Duodenal mucosa (tissue), 2 donors: ENCODE results near the gene CBFB.
"Not testable (repeated sequence)": the region's sequence is repeated elsewhere in the genome, so short reads cannot be mapped to it uniquely, and the experiment has no call there.

Source experiments
- H3K27ac ChIP-seq: one replicate; pipeline ENCODE4 v1.7.0; 2013; ENCODE audit warnings: low read depth, low read length
- H3K27me3 ChIP-seq, 2 donors: one replicate each; pipeline ENCODE4 v1.7.0; 2013; ENCODE audit warnings: low read length in 2 of 2, control low read depth in 1 of 2; ENCODE audit not compliant: insufficient read depth in 2 of 2, control insufficient read depth in 1 of 2
- H3K36me3 ChIP-seq, 2 donors: one replicate each; pipeline ENCODE4 v1.7.0; 2013; ENCODE audit warnings: low read length in 2 of 2, control low read depth in 1 of 2; ENCODE audit not compliant: insufficient read depth in 2 of 2, control insufficient read depth in 1 of 2
- H3K4me1 ChIP-seq, 2 donors: one replicate each; pipeline ENCODE4 v1.7.0; 2013; ENCODE audit warnings: low read length in 2 of 2, control low read depth in 1 of 2; ENCODE audit not compliant: insufficient read depth in 2 of 2, control insufficient read depth in 1 of 2
- H3K4me3 ChIP-seq, 2 donors: one replicate each; pipeline ENCODE4 v1.7.0; 2013; ENCODE audit warnings: low read length in 2 of 2, low read depth in 1 of 2
- H3K9ac ChIP-seq, 2 donors: one replicate each; pipeline ENCODE4 v1.7.0; 2013; ENCODE audit warnings: low read length in 2 of 2, low read depth in 1 of 2
- H3K9me3 ChIP-seq, 2 donors: one replicate each; pipeline ENCODE4 v1.7.0; 2013; ENCODE audit warnings: low read length in 2 of 2, control low read depth in 1 of 2; ENCODE audit not compliant: control insufficient read depth in 1 of 2

CBFB gene

GRCh38 chr16:67040166-67040565 is 11.2 kb downstream of the CBFB start:
- Histone ChIP-seq H3K4me3 (no peak overlapping the region), H3K27me3 (no peaks in the 10 kb centered on the region), H3K27ac (no peak overlapping the region), H3K36me3 (peaks cover 0 to 29% of the 10 kb centered on the region in 2 donors), H3K9ac (no peak overlapping the region), H3K4me1 (no peaks in the 10 kb centered on the region), H3K9me3 (no peaks in the 10 kb centered on the region)

- H3K27ac ChIP-seq, result no peak overlapping the region
- H3K4me3 ChIP-seq, result no peak overlapping the region
- H3K4me1 ChIP-seq, result no peaks in the 10 kb centered on the region
- no peaks in the 10 kb centered on the region for H3K27me3 ChIP-seq
- H3K36me3 ChIP-seq, result peaks cover 0 to 29% of the 10 kb centered on the region in 2 donors
- H3K9ac ChIP-seq, result no peak overlapping the region
- H3K9me3 ChIP-seq, result no peaks in the 10 kb centered on the region
These were observed 12.0 kb downstream of the CBFB start for GRCh38 chr16:67040906-67041305.

GRCh38 chr16:67041520-67041919 is 12.6 kb downstream of the CBFB start:
- peaks cover 0 to 29% of the 10 kb centered on the region in 2 donors for H3K36me3 ChIP-seq

GRCh38 chr16:67043420-67043819 is 14.5 kb downstream of the CBFB start:
- Histone ChIP-seq H3K4me3 (no peak overlapping the region), H3K4me1 (no peaks in the 10 kb centered on the region), H3K9ac (no peak overlapping the region), H3K27ac (no peak overlapping the region), H3K27me3 (no peaks in the 10 kb centered on the region), H3K9me3 (no peaks in the 10 kb centered on the region), H3K36me3 (peaks cover 0 to 29% of the 10 kb centered on the region in 2 donors)

More at GRCh38 chr16:67041520-67041919, 12.6 kb downstream of the CBFB start:
- not testable (repeated sequence) for H3K27me3 ChIP-seq, H3K4me1 ChIP-seq, H3K9me3 ChIP-seq, H3K27ac ChIP-seq, H3K9ac ChIP-seq, H3K4me3 ChIP-seq

- Histone ChIP-seq H3K27me3 (no peaks in the 10 kb centered on the region), H3K9ac (no peak overlapping the region), H3K36me3 (no peaks in the 10 kb centered on the region), H3K9me3 (no peaks in the 10 kb centered on the region), H3K4me1 (peaks cover 0 to 3% of the 10 kb centered on the region in 2 donors), H3K4me3 (no peak overlapping the region), H3K27ac (no peak overlapping the region)
These were observed 21.8 kb downstream of the CBFB start for GRCh38 chr16:67050796-67051195.

- H3K9me3 ChIP-seq, result no peaks in the 10 kb centered on the region
- H3K36me3 ChIP-seq, result peaks cover 0 to 3% of the 10 kb centered on the region in 2 donors
- no peak overlapping the region for H3K4me3 ChIP-seq
- peaks cover 3 to 4% of the 10 kb centered on the region in 2 donors for H3K4me1 ChIP-seq
- no peak overlapping the region for H3K27ac ChIP-seq
- no peaks in the 10 kb centered on the region for H3K27me3 ChIP-seq
- H3K9ac ChIP-seq, result no peak overlapping the region
These were observed 23.4 kb downstream of the CBFB start for GRCh38 chr16:67052399-67052798.

GRCh38 chr16:67053767-67054334 is 24.9 kb downstream of the CBFB start:
- Histone ChIP-seq H3K27ac (no peak overlapping the region), H3K4me3 (no peak overlapping the region), H3K36me3 (peaks cover 0 to 3% of the 10 kb centered on the region in 2 donors), H3K27me3 (no peaks in the 10 kb centered on the region), H3K9me3 (no peaks in the 10 kb centered on the region), H3K4me1 (peaks cover 3 to 4% of the 10 kb centered on the region in 2 donors), H3K9ac (no peak overlapping the region)

- H3K27ac ChIP-seq, result no peak overlapping the region
- no peak overlapping the region for H3K9ac ChIP-seq
- peaks cover 0 to 3% of the 10 kb centered on the region in 2 donors for H3K36me3 ChIP-seq
- peaks cover 3 to 4% of the 10 kb centered on the region in 2 donors for H3K4me1 ChIP-seq
- H3K9me3 ChIP-seq, result no peaks in the 10 kb centered on the region
- no peak overlapping the region for H3K4me3 ChIP-seq
- H3K27me3 ChIP-seq, result no peaks in the 10 kb centered on the region
These were observed 26.0 kb downstream of the CBFB start for GRCh38 chr16:67054901-67055300.

- H3K36me3 ChIP-seq, result peaks cover 0 to 3% of the 10 kb centered on the region in 2 donors
- H3K27me3 ChIP-seq, result no peaks in the 10 kb centered on the region
- no peaks in the 10 kb centered on the region for H3K9me3 ChIP-seq
- H3K4me3 ChIP-seq, result no peak overlapping the region
- H3K27ac ChIP-seq, result no peak overlapping the region
- no peak overlapping the region for H3K9ac ChIP-seq
- peaks cover 3 to 4% of the 10 kb centered on the region in 2 donors for H3K4me1 ChIP-seq
These were observed 27.0 kb downstream of the CBFB start for GRCh38 chr16:67055712-67056487.

GRCh38 chr16:67063008-67063407 is 34.1 kb downstream of the CBFB start:
- Histone ChIP-seq H3K9ac (no peak overlapping the region), H3K4me3 (no peak overlapping the region), H3K27ac (no peak overlapping the region), H3K36me3 (peaks cover 5 to 13% of the 10 kb centered on the region in 2 donors), H3K9me3 (no peaks in the 10 kb centered on the region), H3K4me1 (no peaks in the 10 kb centered on the region), H3K27me3 (no peaks in the 10 kb centered on the region)
